ENCODE measurements around the gene SPSB1. TPM values are rescaled to one million over a fixed set of nuclear protein-coding genes. Genes with fewer than 3 reads are reported as not detected.
A peak's percentile ranks its signal among the peaks of the same experiment; 100 is the strongest.

Gene SPSB1
- total RNA-seq, 1 donor = 23.2 TPM

- H4K20me1 ChIP-seq (ENCODE audit: insufficient read depth, low read length) = peaks cover 21% of the 10 kb centered on the region
- H2AFZ ChIP-seq (ENCODE audit: low read length) = no peak overlapping the region
- H3K4me3 ChIP-seq (ENCODE audit: insufficient read depth, low read length) = no peak overlapping the region
- H3K4me1 ChIP-seq (ENCODE audit: insufficient read depth, low read length) = no peaks in the 10 kb centered on the region
- no peak overlapping the region for H3K4me2 ChIP-seq (ENCODE audit: insufficient read depth, low read length)
- peaks cover 7% of the 10 kb centered on the region for H3K36me3 ChIP-seq (ENCODE audit: insufficient read depth, low read length)
- no peak for TF ChIP-seq CTCF (IDR thresholded peaks at IDR 0.05; ENCODE audit: extremely low read depth, low read depth, low read length)
- H3K79me2 ChIP-seq (ENCODE audit: insufficient read depth, low read length) = peaks cover 53% of the 10 kb centered on the region
- no peaks in the 10 kb centered on the region for H3K9me3 ChIP-seq (ENCODE audit: low read depth, low read length)
- no peak for DNase-seq (ENCODE audit: insufficient read length, low spot score, missing footprints)
- no peak overlapping the region for H3K27ac ChIP-seq (ENCODE audit: low read depth, low read length)
- H3K27me3 ChIP-seq (ENCODE audit: insufficient read depth, low read length) = no peaks in the 10 kb centered on the region
These were observed 31.2 kb upstream of the SPSB1 start for GRCh38 chr1:9261496-9261895.

- no peak overlapping the region for H3K27ac ChIP-seq (ENCODE audit: low read depth, low read length)
- no peak overlapping the region for H3K4me2 ChIP-seq (ENCODE audit: insufficient read depth, low read length)
- no peaks in the 10 kb centered on the region for H3K9me3 ChIP-seq (ENCODE audit: low read depth, low read length)
- H3K4me3 ChIP-seq (ENCODE audit: insufficient read depth, low read length) = no peak overlapping the region
- no peaks in the 10 kb centered on the region for H3K4me1 ChIP-seq (ENCODE audit: insufficient read depth, low read length)
- H3K36me3 ChIP-seq (ENCODE audit: insufficient read depth, low read length) = peaks cover 8% of the 10 kb centered on the region
- peaks cover 48% of the 10 kb centered on the region for H3K79me2 ChIP-seq (ENCODE audit: insufficient read depth, low read length)
- DNase-seq (ENCODE audit: insufficient read length, low spot score, missing footprints) = peak; percentile 54
- no peaks in the 10 kb centered on the region for H3K27me3 ChIP-seq (ENCODE audit: insufficient read depth, low read length)
- H2AFZ ChIP-seq (ENCODE audit: low read length) = no peak overlapping the region
- H4K20me1 ChIP-seq (ENCODE audit: insufficient read depth, low read length) = peaks cover 22% of the 10 kb centered on the region
- no peak for TF ChIP-seq CTCF (IDR thresholded peaks at IDR 0.05; ENCODE audit: extremely low read depth, low read depth, low read length)
These were observed 30.4 kb upstream of the SPSB1 start for GRCh38 chr1:9262096-9262986.

GRCh38 chr1:9263276-9263855 is 29.3 kb upstream of the SPSB1 start:
- peaks cover 38% of the 10 kb centered on the region for H3K79me2 ChIP-seq (ENCODE audit: insufficient read depth, low read length)
- no peak overlapping the region for H3K27ac ChIP-seq (ENCODE audit: low read depth, low read length)
- H4K20me1 ChIP-seq (ENCODE audit: insufficient read depth, low read length) = peaks cover 21% of the 10 kb centered on the region
- H3K27me3 ChIP-seq (ENCODE audit: insufficient read depth, low read length) = no peaks in the 10 kb centered on the region
- DNase-seq (ENCODE audit: insufficient read length, low spot score, missing footprints) = peak; percentile 77
- H3K4me3 ChIP-seq (ENCODE audit: insufficient read depth, low read length) = no peak overlapping the region
- H2AFZ ChIP-seq (ENCODE audit: low read length) = no peak overlapping the region
- TF ChIP-seq CTCF (IDR thresholded peaks at IDR 0.05; ENCODE audit: extremely low read depth, low read depth, low read length) = no peak
- no peak overlapping the region for H3K4me2 ChIP-seq (ENCODE audit: insufficient read depth, low read length)
- H3K4me1 ChIP-seq (ENCODE audit: insufficient read depth, low read length) = no peaks in the 10 kb centered on the region
- peaks cover 12% of the 10 kb centered on the region for H3K36me3 ChIP-seq (ENCODE audit: insufficient read depth, low read length)
- H3K9me3 ChIP-seq (ENCODE audit: low read depth, low read length) = no peaks in the 10 kb centered on the region
